HEK293T (cell line): ENCODE measurements around the gene RUNX3.

Source experiments
- BHLHE40 ChIP-seq: fragments of 450-650 bp; IDR thresholded peaks from 2 replicates; pipeline ENCODE4 v1.6.1; 2016; ENCODE audit warnings: mild to moderate bottlenecking, moderate library complexity, borderline replicate concordance
- CTBP1 ChIP-seq: fragments of 450-650 bp; IDR thresholded peaks from 2 replicates; pipeline ENCODE4 v1.6.1; 2016; ENCODE audit warnings: borderline replicate concordance
- FOXA1 ChIP-seq: fragments of 450-650 bp; IDR thresholded peaks from 2 replicates; pipeline ENCODE4 v1.6.1; 2016; ENCODE audit warnings: mild to moderate bottlenecking
- FOXK2 ChIP-seq: fragments of 450-650 bp; IDR thresholded peaks from 2 replicates; pipeline ENCODE4 v1.6.1; 2016; ENCODE audit warnings: mild to moderate bottlenecking
- HDGF ChIP-seq: fragments of 450-650 bp; IDR thresholded peaks from 2 replicates; pipeline ENCODE4 v1.6.1; 2017; ENCODE audit warnings: antibody characterized with exemption, borderline replicate concordance
- NFRKB ChIP-seq: fragments of 450-650 bp; IDR thresholded peaks from 2 replicates; pipeline ENCODE4 v1.6.1; 2016; ENCODE audit warnings: mild to moderate bottlenecking, moderate library complexity
- PKNOX1 ChIP-seq: fragments of 450-650 bp; IDR thresholded peaks from 2 replicates; pipeline ENCODE4 v1.6.1; 2016
- SP1 ChIP-seq: fragments of 450-650 bp; IDR thresholded peaks from 2 replicates; pipeline ENCODE4 v1.6.1; 2017
- SUZ12 ChIP-seq: fragments of 450-650 bp; IDR thresholded peaks from 2 replicates; pipeline ENCODE4 v1.6.1; 2016; ENCODE audit warnings: mild to moderate bottlenecking
- TARDBP ChIP-seq: fragments of 450-650 bp; IDR thresholded peaks from 2 replicates; pipeline ENCODE4 v1.6.1; 2016
- ZNF384 ChIP-seq: fragments of 450-650 bp; IDR thresholded peaks from 2 replicates; pipeline ENCODE4 v1.6.1; 2016

GRCh38 chr1:24868016-24868875 is 61.8 kb downstream of the RUNX3 start:
- TF ChIP-seq BHLHE40 (no peak), FOXK2 (no peak), NFRKB (no peak), HDGF (no peak), CTBP1 (no peak), FOXA1 (no peak), SUZ12 (no peak), TARDBP (no peak), ZNF384 (no peak), PKNOX1 (no peak), SP1 (no peak)
